SK-N-MC (cell line): ENCODE data around the gene LRRC4C.

Experiments
- EZH2 ChIP-seq: fragments of 200-600 bp; sonication (generic); IDR thresholded peaks from one replicate; pipeline ENCODE4 v1.6.1; 2017; ENCODE audit warnings: antibody characterized with exemption
- FOXP2 ChIP-seq: optimal IDR thresholded peaks from 2 replicates; pipeline ENCODE3; 2011; ENCODE audit warnings: mild to moderate bottlenecking, moderate library complexity; ENCODE audit not compliant: insufficient read depth; ENCODE audit errors: extremely low read length, control extremely low read depth
- POLR2AphosphoS5 ChIP-seq: IDR thresholded peaks from 2 replicates; pipeline ENCODE4 v1.6.1; 2012; ENCODE audit warnings: mild to moderate bottlenecking, low read depth, low read length, borderline replicate concordance

GRCh38 chr11:40421208-40421981 lies 1038.1 kb downstream of the LRRC4C start:
- TF ChIP-seq POLR2AphosphoS5 (no peak), EZH2 (no peak), FOXP2 (no peak)
